Frontal cortex (tissue), 4 donors: Measurements from ENCODE around the gene SPECC1L. TPM values are rescaled to one million over a fixed set of nuclear protein-coding genes. Genes with fewer than 3 reads are reported as not detected.

Experiments
- DNase-seq, 2 donors: peaks; one replicate each; pipeline ENCODE4 v3.0.0; 2012; ENCODE audit warnings: low spot score in 2 of 2
- FAIRE-seq: peaks from 2 replicates; lab custom pipeline; 2012; peaks lifted over from hg19 to GRCh38; lab: Jason Lieb, UNC
- total RNA-seq: library from RNA; depleted of rRNA; stranded (reverse); fragments of >200 nt; gene quantifications from one replicate; pipeline ENCODE4 v1.2.3, GENCODE V29; 2014
- donor health status: control.
- donor health status: control.
- donor health status: control.

Gene SPECC1L
- total RNA-seq, 1 donor from 2014 or later, result 47.7 TPM

GRCh38 chr22:24445481-24446259 lies 175.0 kb downstream of the SPECC1L start:
- DNase-seq, result peak in 1 of 2 donors; percentile 25
- no peak for FAIRE-seq

DNA sequence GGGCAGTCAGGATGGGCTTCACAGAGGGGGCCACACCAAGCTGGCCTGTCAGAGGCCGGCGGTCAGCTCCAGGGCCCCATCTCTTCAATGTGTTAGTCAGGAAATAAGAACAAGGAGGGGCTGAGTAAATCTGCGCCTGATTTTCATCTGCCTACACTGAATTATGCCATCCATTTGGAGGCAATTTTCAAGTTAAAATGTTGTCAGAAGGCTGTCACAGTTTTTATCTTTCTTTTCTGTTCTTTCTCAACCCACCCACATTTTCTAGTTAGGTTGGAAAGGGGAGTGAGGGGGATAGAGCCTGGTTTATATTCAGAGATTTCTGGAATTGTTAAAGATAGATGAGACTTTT lies 175.6 kb downstream of the SPECC1L start:
- no peak for FAIRE-seq
- no peak for DNase-seq

- FAIRE-seq (no peak), DNase-seq (no peak)
Measured at GRCh38 chr22:24450610-24451009, 180.0 kb downstream of the SPECC1L start.

DNA sequence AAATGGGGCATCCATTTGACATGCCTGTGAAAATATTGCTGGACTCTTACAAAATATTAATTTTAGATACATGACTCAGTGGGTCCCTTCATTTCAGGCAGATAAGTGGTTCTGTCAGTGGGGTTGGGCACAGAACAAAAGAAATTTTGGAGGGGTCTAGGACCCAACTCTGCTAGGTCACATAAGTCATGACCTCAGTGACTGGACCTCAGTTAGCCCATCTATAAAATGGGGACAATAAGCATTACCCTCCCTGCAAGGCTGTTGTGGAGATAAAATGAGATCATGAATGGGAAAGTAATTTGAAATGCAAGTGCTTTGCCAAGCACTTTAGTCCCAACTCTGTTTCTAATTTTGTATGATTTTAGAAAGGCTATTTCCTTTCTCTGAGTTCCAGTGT lies 180.5 kb downstream of the SPECC1L start:
- DNase-seq (no peak), FAIRE-seq (no peak)

DNA sequence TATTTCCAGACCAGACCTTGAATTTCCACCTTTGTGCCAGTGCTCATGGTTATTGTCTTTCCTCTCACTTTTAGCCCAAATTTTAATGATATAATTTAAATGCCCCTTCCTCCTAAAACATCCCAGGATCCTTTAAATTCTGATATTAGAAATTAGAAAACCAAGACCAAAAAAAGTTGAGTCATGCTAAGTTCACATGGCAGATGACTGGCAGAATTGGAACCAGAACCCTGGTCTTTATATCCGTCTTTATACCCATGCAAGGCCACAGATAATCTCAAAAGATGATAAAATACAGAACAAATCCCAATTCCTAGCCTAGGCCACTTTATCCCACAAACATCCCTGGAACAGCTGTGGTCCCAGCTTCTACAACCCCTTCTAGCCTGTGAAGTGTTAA lies 183.2 kb downstream of the SPECC1L start:
- FAIRE-seq, result no peak
- DNase-seq, result no peak

DNA sequence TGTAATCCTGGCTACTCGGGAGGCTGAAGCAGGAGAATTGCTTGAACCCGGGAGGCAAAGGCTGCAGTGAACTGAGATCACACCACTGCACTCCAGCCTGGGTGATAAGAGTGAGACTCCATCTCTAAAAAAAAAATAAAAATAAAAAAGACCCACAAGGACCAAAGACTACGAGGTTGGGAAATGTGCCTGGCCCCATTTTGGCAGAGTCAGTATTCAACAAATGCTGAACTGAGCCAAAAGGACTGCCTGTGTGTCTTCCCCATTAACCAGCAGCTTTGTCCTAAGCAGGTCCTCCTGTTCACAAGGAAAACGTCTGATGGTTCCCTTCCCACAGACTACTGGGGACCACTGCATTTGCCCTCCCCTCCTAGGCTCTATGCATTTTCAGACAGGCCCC lies 184.4 kb downstream of the SPECC1L start:
- FAIRE-seq (no peak), DNase-seq (no peak)

- no peak for FAIRE-seq
Measured at GRCh38 chr22:24455751-24456426, 185.3 kb downstream of the SPECC1L start.

DNA sequence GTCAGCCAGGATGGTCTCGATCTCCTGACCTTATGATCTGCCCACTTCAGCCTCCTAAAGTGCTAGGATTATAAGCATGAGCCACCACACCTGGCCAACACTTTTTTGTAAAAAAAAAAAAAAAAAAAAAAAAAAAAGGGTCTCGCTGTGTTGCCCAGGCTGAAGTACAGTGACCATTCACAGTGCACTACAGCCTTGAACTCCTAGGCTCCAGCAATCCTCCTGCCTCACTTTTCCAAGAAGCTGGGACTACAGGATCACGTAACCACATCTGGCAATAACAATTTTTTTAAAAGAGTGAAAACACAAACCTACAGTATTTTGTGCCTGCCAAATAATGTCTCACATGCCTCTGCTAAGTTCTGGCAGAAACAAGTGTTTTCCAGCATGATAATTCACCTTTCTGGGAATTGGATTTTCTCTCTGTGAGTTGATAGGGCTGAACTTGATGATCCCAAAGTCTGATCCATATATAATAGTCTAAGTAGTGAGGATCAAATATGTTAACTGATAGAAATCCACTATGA lies 187.3 kb downstream of the SPECC1L start:
- FAIRE-seq, result no peak
- DNase-seq, result no peak

More at GRCh38 chr22:24455751-24456426, 185.3 kb downstream of the SPECC1L start:
- no peak for DNase-seq

DNA sequence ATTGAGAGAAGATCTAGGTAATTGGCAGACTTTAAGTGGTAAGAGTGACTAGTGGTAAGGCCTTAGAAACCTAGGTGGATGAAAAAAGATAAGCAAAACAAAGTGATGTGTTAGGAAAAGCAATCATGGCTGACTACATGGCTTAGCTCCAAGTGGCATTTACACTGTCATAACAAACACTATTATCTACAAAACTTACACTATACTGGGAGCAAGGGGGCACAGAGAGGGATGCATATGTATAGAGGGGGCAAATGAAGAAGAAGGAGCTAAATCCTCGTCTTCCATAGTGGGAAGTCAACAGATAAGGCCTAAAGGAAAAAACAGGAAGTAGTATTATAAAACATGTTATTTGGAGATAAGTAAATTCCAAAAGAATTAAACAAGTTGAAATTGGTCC lies 189.3 kb downstream of the SPECC1L start:
- DNase-seq, result no peak
- FAIRE-seq, result no peak

- DNase-seq (no peak), FAIRE-seq (no peak)
Measured at GRCh38 chr22:24460418-24461089, 189.9 kb downstream of the SPECC1L start.

- no peak for DNase-seq
- FAIRE-seq, result no peak
Measured at GRCh38 chr22:24463071-24463760, 192.6 kb downstream of the SPECC1L start.

DNA sequence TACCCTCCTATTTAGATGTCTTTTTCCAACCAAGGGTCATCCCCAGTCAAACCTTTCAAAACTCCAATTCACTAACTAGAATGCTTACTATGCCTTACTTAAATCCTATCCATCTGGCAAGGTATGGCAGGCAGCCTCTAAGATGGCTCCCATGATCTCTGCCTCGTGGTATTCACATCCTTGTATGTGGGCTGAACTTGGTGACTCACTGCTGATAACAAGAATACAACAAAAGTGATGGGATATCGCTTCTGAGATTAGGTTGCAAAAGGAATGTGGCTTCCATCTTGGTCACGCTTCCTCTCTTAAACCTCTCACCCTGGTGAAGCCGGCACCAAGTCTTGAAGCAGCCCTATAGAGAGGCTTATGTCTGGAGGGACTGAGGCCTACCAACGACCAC lies 194.9 kb downstream of the SPECC1L start:
- FAIRE-seq, result no peak
- DNase-seq, result no peak

- DNase-seq (no peak), FAIRE-seq (no peak)
Measured at GRCh38 chr22:24465975-24466374, 195.3 kb downstream of the SPECC1L start.

DNA sequence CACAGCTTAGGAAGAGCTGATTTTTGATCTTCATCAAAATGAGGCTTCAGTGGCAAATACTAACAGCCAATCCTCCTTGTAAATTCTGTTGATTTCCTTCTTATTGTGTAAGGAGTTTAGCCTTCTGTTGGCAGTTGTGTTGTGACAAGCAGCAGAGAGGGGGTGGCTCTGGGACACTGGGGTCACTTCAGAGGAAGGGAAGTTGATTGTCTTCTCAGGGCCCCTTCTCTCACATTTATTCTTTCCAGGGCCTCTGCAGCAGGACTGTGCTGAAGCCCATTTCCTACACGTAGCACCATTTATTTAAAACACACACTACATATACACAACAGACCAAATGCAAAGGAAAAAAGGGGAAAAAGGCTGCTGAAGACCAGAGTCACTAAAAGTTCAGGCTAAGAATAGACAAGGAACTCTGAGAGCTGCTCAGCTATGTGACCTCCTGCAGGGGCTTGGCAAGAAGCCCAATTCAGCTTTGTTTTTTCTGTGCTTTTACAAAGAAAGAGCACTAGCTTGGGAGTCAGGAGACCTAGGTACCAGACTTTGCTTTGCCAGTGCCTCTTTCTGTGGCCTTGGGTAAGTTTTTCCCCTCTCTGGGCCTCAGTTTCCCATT lies 196.2 kb downstream of the SPECC1L start:
- FAIRE-seq (no peak), DNase-seq (peak in 1 of 2 donors; percentile 25)

DNA sequence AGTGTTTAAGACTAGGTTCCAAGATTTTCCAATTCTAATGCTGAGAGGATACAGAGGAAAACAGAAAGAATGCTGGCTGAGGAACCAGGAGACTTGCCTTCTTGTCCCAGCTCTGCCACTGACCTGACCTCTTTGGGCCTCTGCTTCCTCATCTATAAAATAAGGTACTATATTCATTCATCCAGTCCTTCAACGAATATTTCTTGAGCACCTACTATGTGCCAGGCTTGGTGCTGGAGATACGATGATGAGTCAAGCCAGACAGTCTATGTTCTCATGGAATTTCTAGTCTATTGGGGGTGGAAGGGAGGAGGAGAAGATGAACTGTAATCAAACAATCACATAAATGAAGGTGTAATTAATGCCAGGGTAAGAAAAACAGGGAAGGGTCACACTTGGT lies 196.7 kb downstream of the SPECC1L start:
- DNase-seq (no peak), FAIRE-seq (no peak)

Other genes starting within 250 kb of the SPECC1L start
- gene SUSD2, start 89.3 kb upstream of the SPECC1L start, total RNA-seq, result under 0.01 TPM
- 0.41 TPM for gene GGT5, start 25.7 kb upstream of the SPECC1L start, total RNA-seq
- gene ADORA2A, start 156.8 kb downstream of the SPECC1L start, total RNA-seq, result 6.5 TPM
- 0.41 TPM for gene UPB1, start 224.5 kb downstream of the SPECC1L start, total RNA-seq